ENCODE results near the gene UBALD2. TPM values are rescaled to one million over a fixed set of nuclear protein-coding genes. Genes with fewer than 3 reads are reported as not detected.

The UBALD2 gene
- polyA plus RNA-seq, 1 donor, result 27.3 TPM

Other genes starting within 250 kb of the UBALD2 start
- 0.54 TPM for gene EVPL, start 238.0 kb upstream of the UBALD2 start, polyA plus RNA-seq (ENCODE audit: insufficient read length)
- gene SRP68, start 192.8 kb upstream of the UBALD2 start, polyA plus RNA-seq (ENCODE audit: insufficient read length), result 86.8 TPM
- not detected for gene GALR2, start 190.6 kb upstream of the UBALD2 start, polyA plus RNA-seq (ENCODE audit: insufficient read length)
- 10.4 TPM for gene ZACN, start 186.2 kb upstream of the UBALD2 start, polyA plus RNA-seq (ENCODE audit: insufficient read length)
- gene EXOC7, start 161.6 kb upstream of the UBALD2 start, polyA plus RNA-seq (ENCODE audit: insufficient read length), result 84.2 TPM
- not detected for gene FOXJ1, start 124.1 kb upstream of the UBALD2 start, polyA plus RNA-seq (ENCODE audit: insufficient read length)
- gene RNF157, start 24.9 kb upstream of the UBALD2 start, polyA plus RNA-seq (ENCODE audit: insufficient read length), result 15.4 TPM
- 5.6 TPM for gene QRICH2, start 42.9 kb downstream of the UBALD2 start, polyA plus RNA-seq (ENCODE audit: insufficient read length)
- gene PRPSAP1, start 88.6 kb downstream of the UBALD2 start, polyA plus RNA-seq (ENCODE audit: insufficient read length), result 36.3 TPM
- gene SPHK1, start 119.3 kb downstream of the UBALD2 start, polyA plus RNA-seq (ENCODE audit: insufficient read length), result 2.3 TPM
- 18.8 TPM for gene UBE2O, start 187.8 kb downstream of the UBALD2 start, polyA plus RNA-seq (ENCODE audit: insufficient read length)
- gene AANAT, start 202.3 kb downstream of the UBALD2 start, polyA plus RNA-seq (ENCODE audit: insufficient read length), result 0.36 TPM
- 10.1 TPM for gene RHBDF2, start 236.1 kb downstream of the UBALD2 start, polyA plus RNA-seq (ENCODE audit: insufficient read length)